Osteocyte (in vitro differentiated cells): ENCODE measurements around the gene MYO1D. TPM values are rescaled to one million over a fixed set of nuclear protein-coding genes. Genes with fewer than 3 reads are reported as not detected.

Source experiments
- DNase-seq: peaks from one replicate; pipeline ENCODE4 v3.0.0; 2021; ENCODE audit warnings: mixed read lengths; ENCODE audit not compliant: unreplicated experiment; ENCODE audit errors: extremely low spot score
- H3K27ac Mint-ChIP-seq: one replicate; pipeline ENCODE4 v1.8.0; 2021; ENCODE audit warnings: mild to moderate bottlenecking, mixed read lengths; ENCODE audit not compliant: unreplicated experiment
- H3K27me3 Mint-ChIP-seq: one replicate; pipeline ENCODE4 v1.8.0; 2021; ENCODE audit warnings: mixed read lengths; ENCODE audit not compliant: unreplicated experiment
- H3K36me3 Mint-ChIP-seq: one replicate; pipeline ENCODE4 v1.8.0; 2021; ENCODE audit warnings: mixed read lengths; ENCODE audit not compliant: unreplicated experiment
- H3K4me1 Mint-ChIP-seq: one replicate; pipeline ENCODE4 v1.8.0; 2021; ENCODE audit warnings: mixed read lengths; ENCODE audit not compliant: unreplicated experiment
- H3K4me3 Mint-ChIP-seq: one replicate; pipeline ENCODE4 v1.8.0; 2021; ENCODE audit warnings: mild to moderate bottlenecking, moderate library complexity, mixed read lengths; ENCODE audit not compliant: unreplicated experiment
- H3K9me3 Mint-ChIP-seq: one replicate; pipeline ENCODE4 v1.8.0; 2021; ENCODE audit warnings: mixed read lengths; ENCODE audit not compliant: unreplicated experiment
- total RNA-seq: library from RNA; stranded (reverse); gene quantifications from 2 replicates; pipeline ENCODE4 v1.2.1, GENCODE V29; 2021
- TF ChIP-seq, protein P1 (sequence below): fragments of 200-600 bp; sonication (generic); IDR thresholded peaks from 2 replicates; pipeline ENCODE4 v1.5.0; 2021; ENCODE audit warnings: antibody characterized with exemption, mild to moderate bottlenecking, moderate library complexity

The MYO1D gene
- total RNA-seq, 1 donor from 2014 or later, result 19.1 TPM

DNA sequence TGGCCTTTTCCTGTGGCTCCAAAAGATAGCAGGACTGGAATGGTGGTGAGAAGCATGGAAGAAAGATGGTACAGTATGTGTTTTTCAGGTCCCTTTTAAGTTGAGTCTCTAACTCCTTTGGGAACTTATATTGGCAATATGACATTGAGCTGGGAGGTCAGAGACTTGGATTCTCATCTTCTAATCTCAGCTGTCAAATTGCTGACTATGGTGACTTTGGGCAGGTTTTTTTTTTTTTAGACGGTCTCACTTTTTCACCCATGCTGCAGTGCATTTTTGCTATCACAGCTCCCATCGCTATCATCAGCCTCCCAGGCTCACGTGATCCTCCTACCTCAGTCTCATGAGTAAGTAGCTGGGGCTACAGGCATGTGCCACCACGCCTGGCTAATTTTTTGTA lies 405.3 kb downstream of the MYO1D start:
- H3K4me1 Mint-ChIP-seq, result no peaks in the 10 kb centered on the region
- peaks cover 58% of the 10 kb centered on the region for H3K36me3 Mint-ChIP-seq
- no peak overlapping the region for H3K4me3 Mint-ChIP-seq
- no peak overlapping the region for H3K27ac Mint-ChIP-seq
- DNase-seq, result no peak
- H3K9me3 Mint-ChIP-seq, result no peaks in the 10 kb centered on the region
- H3K27me3 Mint-ChIP-seq, result no peaks in the 10 kb centered on the region
- TF ChIP-seq, protein P1, sequence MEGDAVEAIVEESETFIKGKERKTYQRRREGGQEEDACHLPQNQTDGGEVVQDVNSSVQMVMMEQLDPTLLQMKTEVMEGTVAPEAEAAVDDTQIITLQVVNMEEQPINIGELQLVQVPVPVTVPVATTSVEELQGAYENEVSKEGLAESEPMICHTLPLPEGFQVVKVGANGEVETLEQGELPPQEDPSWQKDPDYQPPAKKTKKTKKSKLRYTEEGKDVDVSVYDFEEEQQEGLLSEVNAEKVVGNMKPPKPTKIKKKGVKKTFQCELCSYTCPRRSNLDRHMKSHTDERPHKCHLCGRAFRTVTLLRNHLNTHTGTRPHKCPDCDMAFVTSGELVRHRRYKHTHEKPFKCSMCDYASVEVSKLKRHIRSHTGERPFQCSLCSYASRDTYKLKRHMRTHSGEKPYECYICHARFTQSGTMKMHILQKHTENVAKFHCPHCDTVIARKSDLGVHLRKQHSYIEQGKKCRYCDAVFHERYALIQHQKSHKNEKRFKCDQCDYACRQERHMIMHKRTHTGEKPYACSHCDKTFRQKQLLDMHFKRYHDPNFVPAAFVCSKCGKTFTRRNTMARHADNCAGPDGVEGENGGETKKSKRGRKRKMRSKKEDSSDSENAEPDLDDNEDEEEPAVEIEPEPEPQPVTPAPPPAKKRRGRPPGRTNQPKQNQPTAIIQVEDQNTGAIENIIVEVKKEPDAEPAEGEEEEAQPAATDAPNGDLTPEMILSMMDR, result no peak

DNA sequence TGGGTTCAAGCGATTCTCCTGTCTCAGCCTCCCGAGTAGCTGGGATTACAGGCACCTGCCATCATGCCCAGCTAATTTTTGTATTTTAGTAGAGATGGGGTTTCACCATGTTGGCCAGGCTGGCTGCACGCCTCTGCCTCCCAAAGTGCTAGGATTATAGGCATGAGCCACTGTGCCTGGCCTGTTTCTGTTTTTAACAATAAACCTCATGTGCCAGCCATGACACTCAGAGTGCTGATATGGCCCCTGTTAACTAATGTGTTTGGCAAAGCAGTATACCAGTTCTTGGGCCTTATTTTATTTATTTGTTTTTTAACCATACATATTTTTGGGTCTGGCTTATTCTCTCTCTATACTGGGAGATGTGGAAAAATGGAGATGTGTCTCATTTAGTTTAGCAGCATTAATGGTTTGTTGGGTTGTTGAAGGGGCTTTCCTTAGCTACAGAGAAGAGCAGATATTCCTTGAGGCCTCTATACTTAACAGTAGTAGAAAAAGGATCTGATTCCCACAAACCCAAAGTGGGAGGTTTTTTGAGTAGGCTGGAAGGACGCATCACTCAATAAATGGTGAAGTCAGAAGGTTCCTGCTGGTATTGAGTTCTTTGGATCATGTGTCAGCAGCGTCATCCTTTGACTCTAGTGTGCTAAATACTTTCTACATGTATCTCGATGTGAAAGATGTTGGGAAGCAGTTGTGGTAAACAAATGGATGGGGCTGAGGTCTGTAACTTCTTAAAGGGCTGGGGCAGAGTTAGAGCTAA lies 406.3 kb downstream of the MYO1D start:
- TF ChIP-seq, protein P1, result no peak
- peaks cover 58% of the 10 kb centered on the region for H3K36me3 Mint-ChIP-seq
- no peaks in the 10 kb centered on the region for H3K4me1 Mint-ChIP-seq
- DNase-seq, result no peak
- no peak overlapping the region for H3K4me3 Mint-ChIP-seq
- no peaks in the 10 kb centered on the region for H3K9me3 Mint-ChIP-seq
- no peak overlapping the region for H3K27ac Mint-ChIP-seq
- H3K27me3 Mint-ChIP-seq, result no peaks in the 10 kb centered on the region

DNA sequence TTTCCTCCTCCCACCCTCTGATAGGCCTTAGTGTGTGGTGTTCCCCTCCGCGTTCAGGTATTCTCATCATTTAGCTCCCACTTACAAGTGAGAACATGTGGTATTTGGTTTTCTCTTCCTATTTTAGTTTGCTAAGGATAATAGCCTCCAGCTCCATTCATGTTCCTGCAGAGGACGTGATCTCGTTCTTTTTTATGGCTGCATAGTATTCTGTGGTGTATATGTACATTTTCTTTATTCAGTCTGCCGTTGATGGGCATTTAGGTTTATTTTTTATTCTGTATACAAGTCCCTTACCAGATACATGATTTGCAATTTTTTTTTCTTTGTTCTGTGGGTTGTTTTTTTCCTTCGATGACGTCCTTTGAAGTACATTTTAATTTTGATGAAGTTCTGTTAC lies 409.0 kb downstream of the MYO1D start:
- DNase-seq, result no peak
- Mint-ChIP-seq H3K9me3 (no peaks in the 10 kb centered on the region), H3K27ac (no peak overlapping the region)

DNA sequence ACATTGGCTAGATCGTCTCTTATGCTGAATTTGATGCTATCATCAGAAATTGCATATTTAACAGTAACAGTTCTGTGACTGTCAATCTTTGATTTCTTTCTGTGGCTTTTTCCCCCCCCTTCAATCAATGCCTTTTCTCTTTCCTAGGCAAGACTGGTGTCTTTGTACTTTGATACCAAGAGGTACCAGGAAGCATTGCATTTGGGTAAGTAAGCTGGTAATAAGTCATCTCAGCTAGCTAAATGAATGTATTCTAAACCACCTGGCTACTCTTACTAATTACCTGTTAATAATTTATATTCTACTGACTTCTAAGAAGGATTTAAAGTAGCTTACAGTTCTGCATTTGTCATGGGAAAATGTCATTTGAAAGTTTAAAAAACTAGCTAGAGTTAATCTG lies 412.6 kb downstream of the MYO1D start:
- Mint-ChIP-seq H3K27ac (no peak overlapping the region), H3K9me3 (no peaks in the 10 kb centered on the region), H3K27me3 (no peaks in the 10 kb centered on the region), H3K4me3 (no peak overlapping the region), H3K4me1 (no peaks in the 10 kb centered on the region), H3K36me3 (peaks cover 46% of the 10 kb centered on the region)
- TF ChIP-seq, protein P1, result no peak
- no peak for DNase-seq

More for the DNA sequence above, 409.0 kb downstream of the MYO1D start:
- TF ChIP-seq, protein P1, result no peak
- no peaks in the 10 kb centered on the region for H3K4me1 Mint-ChIP-seq
- peaks cover 41% of the 10 kb centered on the region for H3K36me3 Mint-ChIP-seq
- no peak overlapping the region for H3K4me3 Mint-ChIP-seq
- no peaks in the 10 kb centered on the region for H3K27me3 Mint-ChIP-seq

DNA sequence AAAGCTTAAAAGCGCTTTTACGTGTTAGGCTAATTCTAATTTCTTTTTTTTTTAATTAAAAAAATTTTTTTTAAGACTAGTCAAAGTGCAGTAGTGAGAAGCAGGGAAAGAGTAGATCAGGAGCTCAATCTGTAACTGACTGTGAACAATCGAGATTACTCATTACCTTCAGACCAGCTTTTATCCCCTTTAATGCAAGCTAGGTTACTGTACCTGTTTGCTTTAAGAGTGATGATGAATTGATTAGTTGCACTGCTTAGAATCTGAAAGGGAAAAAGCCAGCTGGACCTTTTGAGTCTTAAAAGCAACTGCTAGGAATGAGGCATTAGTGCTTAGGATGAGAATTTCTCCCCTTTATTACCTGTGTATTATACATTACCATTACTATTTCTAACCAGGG lies 413.6 kb downstream of the MYO1D start:
- H3K36me3 Mint-ChIP-seq, result peaks cover 49% of the 10 kb centered on the region
- H3K27me3 Mint-ChIP-seq, result no peaks in the 10 kb centered on the region
- H3K4me1 Mint-ChIP-seq, result no peaks in the 10 kb centered on the region
- no peaks in the 10 kb centered on the region for H3K9me3 Mint-ChIP-seq
- no peak overlapping the region for H3K27ac Mint-ChIP-seq
- no peak overlapping the region for H3K4me3 Mint-ChIP-seq
- TF ChIP-seq, protein P1, result no peak
- DNase-seq, result no peak
